Measurements from ENCODE around the gene THAP6. TPM values are rescaled to one million over a fixed set of nuclear protein-coding genes. Genes with fewer than 3 reads are reported as not detected.
A peak's percentile ranks its signal among the peaks of the same experiment; 100 is the strongest.
"Not testable (repeated sequence)": the region's sequence is repeated elsewhere in the genome, so short reads cannot be mapped to it uniquely, and the experiment has no call there.

The THAP6 gene
- total RNA-seq, 1 donor from 2014 or later, result 16.0 TPM

GRCh38 chr4:75513526-75514130 lies 645 bp upstream of the THAP6 start:
- no peaks in the 10 kb centered on the region for H3K36me3 ChIP-seq (ENCODE audit: control insufficient read depth, insufficient read depth, low read length)
- peak overlapping the region; percentile 63 for H3K4me3 ChIP-seq (ENCODE audit: low read depth, low read length)
- TF ChIP-seq, protein P1, sequence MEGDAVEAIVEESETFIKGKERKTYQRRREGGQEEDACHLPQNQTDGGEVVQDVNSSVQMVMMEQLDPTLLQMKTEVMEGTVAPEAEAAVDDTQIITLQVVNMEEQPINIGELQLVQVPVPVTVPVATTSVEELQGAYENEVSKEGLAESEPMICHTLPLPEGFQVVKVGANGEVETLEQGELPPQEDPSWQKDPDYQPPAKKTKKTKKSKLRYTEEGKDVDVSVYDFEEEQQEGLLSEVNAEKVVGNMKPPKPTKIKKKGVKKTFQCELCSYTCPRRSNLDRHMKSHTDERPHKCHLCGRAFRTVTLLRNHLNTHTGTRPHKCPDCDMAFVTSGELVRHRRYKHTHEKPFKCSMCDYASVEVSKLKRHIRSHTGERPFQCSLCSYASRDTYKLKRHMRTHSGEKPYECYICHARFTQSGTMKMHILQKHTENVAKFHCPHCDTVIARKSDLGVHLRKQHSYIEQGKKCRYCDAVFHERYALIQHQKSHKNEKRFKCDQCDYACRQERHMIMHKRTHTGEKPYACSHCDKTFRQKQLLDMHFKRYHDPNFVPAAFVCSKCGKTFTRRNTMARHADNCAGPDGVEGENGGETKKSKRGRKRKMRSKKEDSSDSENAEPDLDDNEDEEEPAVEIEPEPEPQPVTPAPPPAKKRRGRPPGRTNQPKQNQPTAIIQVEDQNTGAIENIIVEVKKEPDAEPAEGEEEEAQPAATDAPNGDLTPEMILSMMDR (IDR thresholded peaks at IDR 0.05; ENCODE audit: insufficient read depth, low read length, poor library complexity, severe bottlenecking), result no peak
- no peaks in the 10 kb centered on the region for H3K27me3 ChIP-seq (ENCODE audit: control insufficient read depth, insufficient read depth, low read length)
- DNase-seq (ENCODE audit: low read depth), result no peak

GRCh38 chr4:75514949-75515612 lies 808 bp downstream of the THAP6 start:
- DNase-seq (ENCODE audit: low read depth), result no peak
- Histone ChIP-seq H3K4me3 (ENCODE audit: low read depth, low read length) (peak overlapping the region; percentile 63), H3K27me3 (ENCODE audit: control insufficient read depth, insufficient read depth, low read length) (no peaks in the 10 kb centered on the region), H3K36me3 (ENCODE audit: control insufficient read depth, insufficient read depth, low read length) (no peaks in the 10 kb centered on the region)
- TF ChIP-seq, protein P1 (IDR thresholded peaks at IDR 0.05; ENCODE audit: insufficient read depth, low read length, poor library complexity, severe bottlenecking), result no peak

DNA sequence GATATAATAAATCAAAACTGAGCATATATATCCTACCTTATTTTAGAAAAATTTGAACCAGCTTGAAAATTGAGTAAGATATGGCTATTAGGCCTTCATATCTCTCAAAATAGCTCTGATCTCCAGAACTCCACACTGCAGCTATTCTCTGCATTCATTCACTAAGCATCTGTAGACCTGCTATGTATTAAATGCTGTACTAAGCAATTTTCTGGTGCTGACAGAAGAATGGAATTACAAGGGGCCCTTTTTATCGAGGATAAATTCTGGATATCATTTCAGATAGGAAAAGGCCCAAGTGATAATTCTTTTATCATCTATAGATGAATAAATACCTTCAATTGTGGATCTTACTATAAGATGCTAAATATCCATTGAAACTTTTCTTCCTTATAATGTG lies 1.9 kb downstream of the THAP6 start:
- TF ChIP-seq, protein P1 (IDR thresholded peaks at IDR 0.05; ENCODE audit: insufficient read depth, low read length, poor library complexity, severe bottlenecking), result no peak
- DNase-seq (ENCODE audit: low read depth), result no peak
- H3K27me3 ChIP-seq (ENCODE audit: control insufficient read depth, insufficient read depth, low read length), result no peaks in the 10 kb centered on the region
- no peaks in the 10 kb centered on the region for H3K36me3 ChIP-seq (ENCODE audit: control insufficient read depth, insufficient read depth, low read length)
- no peak overlapping the region for H3K4me3 ChIP-seq (ENCODE audit: low read depth, low read length)

DNA sequence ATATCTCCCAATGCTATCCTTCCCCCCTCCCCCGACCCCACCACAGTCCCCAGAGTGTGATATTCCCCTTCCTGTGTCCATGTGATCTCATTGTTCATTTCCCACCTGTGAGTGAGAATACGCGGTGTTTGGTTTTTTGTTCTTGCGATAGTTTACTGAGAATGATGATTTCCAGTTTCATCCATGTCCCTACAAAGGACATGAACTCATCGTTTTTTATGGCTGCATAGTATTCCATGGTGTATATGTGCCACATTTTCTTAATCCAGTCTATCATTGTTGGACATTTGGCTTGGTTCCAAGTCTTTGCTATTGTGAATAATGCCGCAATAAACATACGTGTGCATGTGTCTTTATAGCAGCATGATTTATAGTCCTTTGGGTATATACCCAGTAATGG lies 5.2 kb downstream of the THAP6 start:
- not testable (repeated sequence) for H3K4me3 ChIP-seq (ENCODE audit: low read depth, low read length); H3K27me3 ChIP-seq (ENCODE audit: control insufficient read depth, insufficient read depth, low read length); DNase-seq (ENCODE audit: low read depth); H3K36me3 ChIP-seq (ENCODE audit: control insufficient read depth, insufficient read depth, low read length)

DNA sequence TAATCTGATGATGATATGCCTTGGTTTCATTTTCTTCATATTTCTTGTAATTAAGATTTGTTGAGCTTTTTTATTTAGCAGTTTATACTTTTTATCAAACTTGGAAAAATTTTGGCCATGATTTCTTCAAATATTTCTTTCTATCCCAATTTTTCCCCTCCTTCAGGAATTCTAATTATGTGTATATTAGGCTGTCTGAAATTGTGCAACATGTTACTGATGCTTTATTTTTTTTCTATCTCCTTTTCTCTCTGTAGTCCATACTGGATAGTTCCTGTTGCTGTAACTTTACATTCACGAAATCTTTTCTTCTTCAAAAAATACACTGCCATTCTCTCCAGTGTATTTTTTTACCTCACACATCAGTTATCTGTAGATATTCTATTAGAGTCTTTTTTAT lies 10.8 kb downstream of the THAP6 start:
- Histone ChIP-seq H3K4me3 (ENCODE audit: low read depth, low read length) (no peak overlapping the region), H3K27me3 (ENCODE audit: control insufficient read depth, insufficient read depth, low read length) (no peaks in the 10 kb centered on the region), H3K36me3 (ENCODE audit: control insufficient read depth, insufficient read depth, low read length) (no peaks in the 10 kb centered on the region)
- TF ChIP-seq, protein P1 (IDR thresholded peaks at IDR 0.05; ENCODE audit: insufficient read depth, low read length, poor library complexity, severe bottlenecking), result no peak
- no peak for DNase-seq (ENCODE audit: low read depth)

DNA sequence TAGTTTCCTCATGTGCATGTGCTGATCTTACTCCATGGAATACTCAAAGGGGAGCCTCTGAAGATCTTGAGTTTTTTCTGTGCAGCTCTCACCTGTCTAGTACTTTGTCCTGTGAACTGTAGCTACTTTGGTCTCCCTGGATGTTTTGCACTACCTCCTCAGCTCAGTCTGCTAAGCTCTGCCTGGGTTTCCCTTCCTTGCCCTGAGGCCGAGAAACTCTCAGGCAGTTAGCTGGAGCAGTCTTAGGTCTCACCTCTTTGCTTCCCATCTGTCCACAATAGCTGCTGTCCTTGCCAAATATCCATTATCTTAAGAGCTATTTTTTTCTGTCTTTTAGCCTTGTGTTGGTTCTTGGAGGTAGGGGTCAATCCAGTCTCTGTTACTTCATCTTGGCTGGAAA lies 11.6 kb downstream of the THAP6 start:
- Histone ChIP-seq H3K27me3 (ENCODE audit: control insufficient read depth, insufficient read depth, low read length) (no peaks in the 10 kb centered on the region), H3K36me3 (ENCODE audit: control insufficient read depth, insufficient read depth, low read length) (no peaks in the 10 kb centered on the region), H3K4me3 (ENCODE audit: low read depth, low read length) (no peak overlapping the region)
- TF ChIP-seq, protein P1 (IDR thresholded peaks at IDR 0.05; ENCODE audit: insufficient read depth, low read length, poor library complexity, severe bottlenecking), result no peak
- no peak for DNase-seq (ENCODE audit: low read depth)

Data from kidney epithelial cell (primary cell).